NCI-H526 treated with DMSO at 0.1 percent for 48 hours (cell line): Measurements from ENCODE around the gene CD93.

Experiments
- DNase-seq: peaks from one replicate; lab custom pipeline; 2025; lab: John Stamatoyannopoulos, UW

CD93 gene

DNA sequence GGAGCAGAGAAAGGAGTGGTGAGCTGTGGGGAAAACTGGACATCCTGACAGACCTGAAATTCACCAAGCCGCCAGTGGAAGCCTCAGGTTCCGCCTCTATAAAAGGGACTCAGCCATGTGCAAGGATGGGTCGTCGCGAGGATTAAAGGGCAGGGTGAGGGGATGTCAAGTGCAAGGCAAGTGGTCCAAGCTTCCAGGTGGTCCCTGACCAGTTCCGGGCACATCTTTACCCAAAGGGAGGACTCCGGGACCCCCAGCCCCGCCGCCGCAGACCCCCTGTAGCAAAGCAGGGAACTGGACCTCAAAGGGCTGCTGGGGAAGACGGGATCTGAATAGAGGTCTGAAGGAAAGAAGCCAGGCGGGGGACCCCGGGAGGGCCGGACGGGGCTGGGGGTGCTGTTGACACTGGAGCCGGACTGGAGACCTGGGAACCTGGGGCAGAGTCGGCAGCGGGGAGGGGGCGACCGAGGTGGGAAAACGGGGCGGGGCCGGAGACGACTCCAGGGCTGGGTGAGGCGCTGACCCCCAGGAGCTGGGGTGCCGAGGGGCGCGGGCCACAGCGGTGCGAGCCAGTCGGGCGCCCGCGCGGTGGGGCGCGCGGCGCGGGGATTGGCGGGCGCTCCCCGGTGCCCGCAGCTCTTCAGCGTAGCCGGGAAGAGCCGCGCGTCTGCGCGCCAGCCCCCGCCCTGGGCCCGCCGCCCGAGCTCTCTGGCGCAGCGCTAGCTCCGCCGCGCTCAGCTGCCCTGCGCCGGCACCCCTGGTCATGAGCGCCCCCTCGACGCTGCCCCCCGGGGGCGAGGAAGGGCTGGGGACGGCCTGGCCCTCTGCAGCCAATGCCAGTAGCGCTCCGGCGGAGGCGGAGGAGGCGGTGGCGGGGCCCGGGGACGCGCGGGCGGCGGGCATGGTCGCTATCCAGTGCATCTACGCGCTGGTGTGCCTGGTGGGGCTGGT is 51.1 kb downstream of the CD93 start, which contains the start of gene SSTR4:
SSTR4 (plus strand) TSS at position 592 of the 951 bp plus-strand sequence; CDS start at position 764, 172 bp downstream.
- no peak for DNase-seq

DNA sequence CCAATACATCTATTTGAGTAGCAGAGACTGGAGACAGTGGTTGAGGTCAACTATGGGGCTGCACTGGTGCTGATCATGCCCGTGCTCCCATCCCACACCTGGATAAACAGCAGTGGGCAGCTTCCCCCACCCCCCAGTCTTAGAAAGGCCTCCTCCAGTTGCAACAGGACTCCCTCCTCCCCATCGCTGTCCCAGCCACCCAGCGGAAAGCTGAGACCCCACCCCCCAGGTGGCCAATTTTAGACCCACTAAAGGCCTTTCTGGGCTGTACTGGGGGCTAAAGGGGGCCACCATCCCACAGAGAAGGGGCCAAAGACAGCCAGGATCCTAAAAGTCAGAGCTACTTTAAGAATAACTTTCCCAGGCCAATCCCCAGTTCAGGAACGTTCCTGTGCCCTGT is 52.2 kb downstream of the CD93 start:
- DNase-seq = no peak

DNA sequence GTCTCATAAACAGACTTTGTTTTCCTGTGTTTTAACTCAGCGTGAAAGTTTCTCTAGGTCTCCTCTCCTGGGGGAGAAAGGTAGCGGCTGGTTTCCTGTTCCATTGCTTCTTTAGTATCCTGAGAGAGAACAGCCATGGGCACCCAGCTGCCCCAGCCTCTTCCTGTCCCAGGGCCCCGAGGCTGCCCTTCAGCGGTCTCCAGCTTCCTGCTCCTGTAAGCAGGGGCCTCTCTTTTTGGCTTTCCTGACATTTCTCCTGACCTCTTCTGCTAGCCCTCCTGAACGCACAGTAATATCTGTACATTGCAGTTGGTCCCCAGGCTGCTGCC is 53.4 kb downstream of the CD93 start:
- no peak for DNase-seq

DNA sequence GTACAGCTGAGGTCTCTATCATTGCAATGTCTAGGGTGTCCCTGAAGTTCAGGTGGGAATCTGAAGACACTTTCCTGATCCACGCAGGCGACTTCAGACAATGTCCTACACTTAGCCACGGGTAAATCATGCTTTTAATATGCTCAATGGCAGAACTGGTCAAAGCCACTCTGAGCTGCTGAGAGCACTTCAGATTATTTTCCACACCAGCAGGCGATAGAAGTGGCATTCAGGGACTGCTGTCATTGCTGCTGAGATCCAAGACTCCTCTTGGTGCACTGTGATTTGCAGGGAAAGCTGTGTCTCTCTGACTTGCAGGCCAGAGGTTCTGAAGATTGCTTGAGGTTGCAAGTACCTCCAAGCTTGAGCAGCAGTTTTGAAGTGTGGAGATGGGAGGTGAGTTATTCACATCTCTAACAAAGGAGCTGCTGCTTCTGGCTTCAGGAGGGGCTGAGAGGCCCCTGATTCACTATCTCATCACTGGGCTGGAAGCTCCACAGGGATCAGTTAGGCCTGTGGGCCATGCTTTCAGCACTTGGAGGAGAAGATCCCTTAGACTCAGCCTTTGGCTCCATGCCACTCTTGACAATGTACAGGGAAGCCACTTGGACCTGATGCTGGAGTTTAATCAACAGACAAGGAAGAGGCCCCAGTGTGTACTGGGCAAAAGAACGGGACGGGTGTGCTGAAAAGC is 53.9 kb downstream of the CD93 start:
- no peak for DNase-seq

DNA sequence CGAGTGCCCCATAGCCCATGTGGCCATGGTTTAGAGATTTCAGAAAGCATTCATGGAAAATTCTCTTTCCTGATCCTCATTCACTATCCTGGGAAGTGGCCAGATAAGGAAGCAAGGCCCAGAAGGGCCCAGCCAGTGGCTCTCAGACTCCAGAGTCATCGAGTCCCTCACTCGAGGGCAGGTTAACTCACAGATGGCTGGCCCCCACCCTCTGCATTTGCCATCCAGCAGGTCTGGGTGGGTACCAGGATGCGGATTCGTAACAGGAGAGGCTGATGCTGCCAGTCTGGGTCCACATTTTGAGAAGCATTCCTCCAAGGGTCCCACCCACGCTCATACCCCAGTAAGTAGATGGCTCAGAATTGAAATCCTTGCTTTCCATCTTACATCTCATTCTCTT is 54.8 kb downstream of the CD93 start:
- no peak for DNase-seq
